ENCODE results near the gene CSF1.

CSF1 gene

DNA sequence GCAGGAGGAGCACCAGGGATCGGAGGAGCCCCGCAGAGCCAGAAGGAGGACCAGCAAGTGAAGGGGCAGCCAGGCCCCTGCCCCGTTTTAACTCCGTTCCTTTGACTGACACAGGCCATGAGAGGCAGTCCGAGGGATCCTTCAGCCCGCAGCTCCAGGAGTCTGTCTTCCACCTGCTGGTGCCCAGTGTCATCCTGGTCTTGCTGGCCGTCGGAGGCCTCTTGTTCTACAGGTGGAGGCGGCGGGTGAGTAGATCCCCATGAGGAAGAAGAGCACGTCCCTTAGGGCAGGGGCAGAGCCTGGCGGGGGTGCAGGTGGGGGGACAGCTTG lies 13.3 kb downstream of the CSF1 start:
- DNase-seq: no peak

DNA sequence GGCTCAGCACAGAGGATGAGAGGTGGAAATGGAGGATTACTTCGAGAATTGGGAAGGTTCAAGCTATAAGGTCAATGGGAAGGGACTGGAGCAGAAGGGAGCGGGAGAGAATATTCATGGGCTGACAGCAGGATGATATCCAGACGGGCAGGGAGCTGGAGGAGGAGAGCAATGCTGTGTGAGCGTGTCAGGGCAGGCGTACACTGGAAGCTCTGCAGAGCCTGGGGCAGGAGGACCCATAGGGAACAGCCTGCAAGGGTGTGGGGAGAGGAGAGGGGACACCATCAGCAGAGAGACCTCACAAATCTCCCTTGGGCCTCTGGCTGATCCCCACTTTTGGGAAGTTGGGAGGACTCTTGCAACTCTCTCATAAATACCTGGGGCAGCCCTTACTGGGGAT lies 13.7 kb downstream of the CSF1 start:
- no peak for DNase-seq

DNA sequence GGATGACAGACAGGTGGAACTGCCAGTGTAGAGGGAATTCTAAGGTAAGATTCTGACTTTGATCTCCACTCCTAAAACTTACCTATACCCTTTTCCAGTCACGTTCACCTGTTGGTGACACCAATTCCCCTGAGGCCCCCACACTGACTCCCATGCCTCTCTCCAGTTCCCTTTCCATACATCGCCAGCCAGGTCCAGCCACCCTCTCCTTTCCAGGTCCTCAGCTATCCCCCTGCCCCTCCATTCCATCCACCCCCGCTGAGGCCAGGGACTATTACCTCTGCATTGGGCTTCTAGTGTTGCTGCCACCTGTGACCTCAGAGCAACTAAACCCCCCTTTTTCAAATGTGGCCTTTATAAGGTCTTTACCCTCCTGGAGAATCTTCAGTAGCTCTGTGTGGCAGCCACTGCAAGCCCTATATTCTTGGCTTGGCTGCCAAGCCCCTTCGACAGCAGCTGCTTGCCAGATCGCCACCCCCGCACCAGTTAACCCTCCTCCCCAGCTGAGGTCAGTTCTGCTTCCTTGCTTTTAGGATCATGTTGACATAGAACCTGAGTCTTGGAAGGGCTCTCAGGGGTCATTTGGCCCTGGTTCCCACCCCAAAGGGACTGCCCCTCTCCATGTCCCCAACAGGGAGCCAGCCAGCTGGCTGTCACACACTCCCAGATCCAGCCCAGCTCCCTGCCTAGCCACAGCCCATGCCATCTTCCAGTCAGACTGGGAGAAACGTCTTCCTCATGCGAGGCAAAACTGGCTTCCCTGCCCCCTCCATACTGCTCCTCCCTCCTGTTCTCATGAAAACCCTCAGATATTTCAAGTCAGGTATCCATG lies 14.7 kb downstream of the CSF1 start:
- DNase-seq: no peak

DNA sequence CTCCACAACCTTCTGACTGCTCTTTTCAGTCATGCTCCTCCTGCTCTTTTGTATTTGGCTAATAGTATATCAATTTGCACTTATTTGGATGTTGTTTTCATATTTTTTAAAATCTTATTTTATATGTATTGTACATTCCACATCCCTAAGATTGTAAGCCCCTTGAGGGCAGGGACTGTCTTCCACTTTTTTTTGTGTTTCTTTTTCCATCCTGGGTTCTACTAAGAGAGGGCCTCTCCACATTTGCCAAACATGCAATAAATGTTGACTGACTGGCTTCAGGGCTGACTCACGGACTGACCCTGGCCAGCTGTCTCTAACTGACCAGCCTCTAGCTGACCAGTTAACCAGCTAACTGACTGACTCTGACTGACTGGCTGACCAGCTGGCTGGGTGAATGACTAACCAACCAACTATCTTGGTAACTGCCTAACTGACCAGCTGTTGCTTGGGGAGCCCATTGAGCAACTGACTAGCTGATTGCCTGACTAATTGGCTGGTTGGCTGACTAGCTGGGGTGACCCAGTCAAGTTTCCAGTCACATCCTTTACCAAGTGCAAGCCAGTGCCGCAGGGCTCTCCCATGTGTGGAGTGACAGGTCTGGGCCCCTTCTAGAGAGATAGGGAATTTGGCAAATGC lies 16.1 kb downstream of the CSF1 start:
- DNase-seq: no peak

DNA sequence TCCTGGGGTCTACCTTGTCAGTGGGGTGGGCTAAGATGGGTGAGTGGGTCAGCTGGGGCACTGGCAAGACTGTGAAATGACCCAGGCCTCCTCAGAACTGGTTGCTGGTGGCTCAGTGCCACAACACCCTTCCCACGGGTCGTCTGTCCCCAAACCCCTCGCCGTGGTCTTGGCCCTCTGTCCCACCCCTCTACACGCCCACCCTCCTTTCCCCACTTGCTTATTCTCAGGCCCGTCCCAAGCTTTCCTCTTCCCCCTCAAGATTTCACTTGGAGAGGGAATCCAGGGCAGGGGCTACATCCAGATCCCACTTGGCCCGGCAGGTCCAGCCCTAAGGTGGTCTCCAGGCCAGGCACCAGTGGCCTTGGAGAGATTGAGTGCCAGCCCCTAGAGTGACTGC lies 16.7 kb downstream of the CSF1 start:
- DNase-seq: no peak

DNA sequence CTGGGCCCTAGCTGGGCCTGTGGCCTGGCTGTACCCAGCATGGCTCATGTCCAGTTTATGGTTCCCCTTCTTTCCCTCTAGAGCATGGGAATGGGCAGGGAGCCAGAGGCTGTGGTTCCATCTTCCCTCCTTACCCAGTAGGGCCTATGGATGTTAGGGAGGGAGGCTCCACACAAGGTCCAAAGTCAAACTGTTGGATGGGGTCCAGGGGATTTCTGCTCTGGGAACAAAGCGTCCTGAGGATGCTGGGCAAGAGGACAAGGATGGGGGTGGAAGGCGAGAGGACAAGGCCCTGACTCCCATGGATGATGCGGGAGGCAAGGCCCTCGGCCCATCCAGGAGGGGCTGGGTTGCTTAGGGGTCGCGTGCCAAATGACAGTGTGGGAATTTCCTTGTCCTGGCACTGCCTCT lies 17.3 kb downstream of the CSF1 start:
- no peak for DNase-seq

DNA sequence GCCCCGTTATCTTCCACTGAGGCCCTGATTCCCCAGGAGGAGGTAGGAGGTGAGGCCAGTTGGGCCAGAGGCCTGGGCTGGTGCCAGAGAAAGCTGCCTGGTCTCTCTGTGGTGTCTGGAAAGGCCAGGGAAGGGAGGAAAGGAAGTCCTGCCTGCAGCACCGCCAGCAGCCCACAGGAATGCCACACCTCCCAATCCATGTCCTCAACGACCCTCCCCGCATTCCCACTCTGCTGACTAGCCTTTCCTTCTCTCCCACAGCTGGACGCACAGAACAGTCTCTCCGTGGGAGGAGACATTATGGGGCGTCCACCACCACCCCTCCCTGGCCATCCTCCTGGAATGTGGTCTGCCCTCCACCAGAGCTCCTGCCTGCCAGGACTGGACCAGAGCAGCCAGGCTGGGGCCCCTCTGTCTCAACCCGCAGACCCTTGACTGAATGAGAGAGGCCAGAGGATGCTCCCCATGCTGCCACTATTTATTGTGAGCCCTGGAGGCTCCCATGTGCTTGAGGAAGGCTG lies 18.0 kb downstream of the CSF1 start:
- DNase-seq: no peak

- no peak for DNase-seq
Observed at GRCh38 chr1:109929170-109929569, 18.5 kb downstream of the CSF1 start.

DNA sequence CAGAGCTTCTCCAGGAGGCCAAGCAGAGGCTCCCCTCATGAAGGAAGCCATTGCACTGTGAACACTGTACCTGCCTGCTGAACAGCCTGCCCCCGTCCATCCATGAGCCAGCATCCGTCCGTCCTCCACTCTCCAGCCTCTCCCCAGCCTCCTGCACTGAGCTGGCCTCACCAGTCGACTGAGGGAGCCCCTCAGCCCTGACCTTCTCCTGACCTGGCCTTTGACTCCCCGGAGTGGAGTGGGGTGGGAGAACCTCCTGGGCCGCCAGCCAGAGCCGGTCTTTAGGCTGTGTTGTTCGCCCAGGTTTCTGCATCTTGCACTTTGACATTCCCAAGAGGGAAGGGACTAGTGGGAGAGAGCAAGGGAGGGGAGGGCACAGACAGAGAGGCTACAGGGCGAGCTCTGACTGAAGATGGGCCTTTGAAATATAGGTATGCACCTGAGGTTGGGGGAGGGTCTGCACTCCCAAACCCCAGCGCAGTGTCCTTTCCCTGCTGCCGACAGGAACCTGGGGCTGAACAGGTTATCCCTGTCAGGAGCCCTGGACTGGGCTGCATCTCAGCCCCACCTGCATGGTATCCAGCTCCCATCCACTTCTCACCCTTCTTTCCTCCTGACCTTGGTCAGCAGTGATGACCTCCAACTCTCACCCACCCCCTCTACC lies 19.1 kb downstream of the CSF1 start:
- DNase-seq: no peak

DNA sequence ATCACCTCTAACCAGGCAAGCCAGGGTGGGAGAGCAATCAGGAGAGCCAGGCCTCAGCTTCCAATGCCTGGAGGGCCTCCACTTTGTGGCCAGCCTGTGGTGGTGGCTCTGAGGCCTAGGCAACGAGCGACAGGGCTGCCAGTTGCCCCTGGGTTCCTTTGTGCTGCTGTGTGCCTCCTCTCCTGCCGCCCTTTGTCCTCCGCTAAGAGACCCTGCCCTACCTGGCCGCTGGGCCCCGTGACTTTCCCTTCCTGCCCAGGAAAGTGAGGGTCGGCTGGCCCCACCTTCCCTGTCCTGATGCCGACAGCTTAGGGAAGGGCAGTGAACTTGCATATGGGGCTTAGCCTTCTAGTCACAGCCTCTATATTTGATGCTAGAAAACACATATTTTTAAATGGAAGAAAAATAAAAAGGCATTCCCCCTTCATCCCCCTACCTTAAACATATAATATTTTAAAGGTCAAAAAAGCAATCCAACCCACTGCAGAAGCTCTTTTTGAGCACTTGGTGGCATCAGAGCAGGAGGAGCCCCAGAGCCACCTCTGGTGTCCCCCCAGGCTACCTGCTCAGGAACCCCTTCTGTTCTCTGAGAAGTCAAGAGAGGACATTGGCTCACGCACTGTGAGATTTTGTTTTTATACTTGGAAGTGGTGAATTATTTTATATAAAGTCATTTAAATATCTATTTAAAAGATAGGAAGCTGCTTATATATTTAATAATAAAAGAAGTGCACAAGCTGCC lies 19.8 kb downstream of the CSF1 start:
- no peak for DNase-seq

- DNase-seq: peak; percentile 46
Observed at GRCh38 chr1:109931189-109931731, 20.6 kb downstream of the CSF1 start.

- no peak for DNase-seq
Observed at GRCh38 chr1:109931911-109932636, 21.4 kb downstream of the CSF1 start.

- DNase-seq: no peak
Observed at GRCh38 chr1:109932679-109933078, 22.0 kb downstream of the CSF1 start.

DNA sequence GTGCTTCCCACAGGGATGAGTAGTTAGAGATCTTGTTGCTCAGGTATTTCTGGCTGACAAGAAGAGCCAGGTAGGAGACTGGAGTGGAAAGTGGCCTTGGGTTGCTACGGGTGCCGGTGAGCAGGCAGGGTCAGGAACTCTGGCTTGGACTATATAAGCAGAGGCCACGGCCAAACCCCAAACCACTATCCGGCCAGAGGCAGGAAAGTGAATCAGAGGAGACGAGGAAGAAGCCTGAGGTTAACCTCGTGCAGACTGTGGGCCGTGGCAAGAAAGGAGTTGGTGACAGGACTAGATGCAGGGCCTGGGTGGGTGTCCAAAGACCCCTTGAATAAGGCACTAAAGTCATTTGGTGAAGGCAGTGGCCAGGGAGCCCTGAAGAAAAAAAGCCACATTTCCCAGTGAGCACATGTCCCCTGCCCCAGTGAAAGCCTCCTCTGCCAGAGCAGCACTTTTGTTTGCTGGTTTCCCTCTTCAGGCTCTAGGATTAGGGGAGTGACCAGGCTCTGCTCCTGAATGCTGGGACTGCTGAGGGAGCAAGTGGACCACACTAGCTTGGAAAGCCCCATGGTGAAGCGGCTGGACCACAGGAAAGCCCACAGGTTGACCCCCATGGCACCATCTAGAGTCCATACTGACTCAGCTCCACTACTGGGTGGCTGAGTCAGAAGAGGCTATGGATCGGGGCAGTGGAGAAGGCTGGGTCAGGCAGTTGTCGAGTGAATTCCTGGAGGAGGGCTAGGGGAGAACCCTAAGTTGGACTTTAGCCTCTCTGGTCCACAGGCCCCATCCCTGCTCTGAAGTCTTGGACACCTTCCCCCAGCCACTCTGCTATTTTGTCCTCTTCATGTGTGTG lies 23.4 kb downstream of the CSF1 start:
- DNase-seq: peak; percentile 21

- no peak for DNase-seq
Observed at GRCh38 chr1:109935451-109935900, 24.8 kb downstream of the CSF1 start.

DNA sequence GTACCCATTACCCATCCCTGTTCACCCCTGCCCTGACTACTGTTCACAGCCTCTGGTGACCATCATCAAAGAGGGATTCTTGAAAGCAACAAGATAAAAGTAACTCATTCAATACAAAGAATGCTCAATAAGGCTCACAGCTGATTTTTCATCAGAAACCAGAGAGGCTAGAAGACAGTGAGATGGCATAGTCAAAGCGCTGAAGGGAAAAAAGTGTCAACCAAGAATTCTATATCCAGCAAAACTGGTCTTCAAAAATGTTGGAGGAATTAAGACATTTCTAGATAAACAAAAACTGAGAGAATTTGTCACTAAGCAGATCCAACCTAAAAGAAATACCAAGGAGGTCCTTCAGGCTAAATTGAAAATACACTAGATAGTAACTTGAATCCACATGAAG lies 27.1 kb downstream of the CSF1 start:
- DNase-seq: peak; percentile 19

- DNase-seq: no peak
Observed at GRCh38 chr1:109938556-109938955, 27.9 kb downstream of the CSF1 start.

DNA sequence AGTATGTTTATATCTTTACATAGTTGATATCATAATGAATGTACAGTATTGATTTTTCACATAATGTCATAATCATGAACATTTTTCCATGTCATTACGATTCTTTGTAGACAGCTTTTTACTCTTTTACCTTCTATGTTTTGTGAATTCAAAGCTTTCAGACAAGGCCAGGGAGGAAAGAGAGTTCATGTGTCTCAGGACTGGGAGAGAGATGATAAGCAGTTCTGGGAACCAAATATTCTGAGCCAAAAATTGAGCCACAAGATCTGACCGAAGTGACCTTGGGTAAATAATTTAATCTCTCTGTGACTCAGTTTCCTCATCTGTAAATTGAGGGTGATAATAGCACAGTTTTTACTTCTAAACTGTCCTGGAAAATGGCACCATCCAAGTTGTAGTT lies 31.8 kb downstream of the CSF1 start:
- peak; percentile 26 for DNase-seq

DNA sequence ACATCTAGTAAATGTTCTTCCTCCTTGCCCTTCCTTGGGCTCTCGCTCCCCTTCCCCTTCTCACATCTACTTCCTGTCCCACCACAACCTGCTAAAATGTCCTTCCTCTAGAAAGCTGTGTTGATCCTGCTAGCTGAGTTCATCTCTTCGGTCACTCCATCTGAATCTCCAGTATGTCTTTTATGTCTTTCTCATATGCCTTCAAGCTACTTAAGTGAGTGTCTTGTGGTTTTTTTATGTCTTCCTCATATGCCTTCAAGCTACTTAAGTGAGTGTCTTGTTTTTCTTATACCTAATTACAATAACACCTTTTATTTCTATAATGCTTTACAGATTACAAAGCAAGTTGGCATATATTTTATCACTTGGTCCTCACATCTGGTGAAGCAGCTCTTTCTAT lies 33.9 kb downstream of the CSF1 start:
- no peak for DNase-seq

GRCh38 chr1:109946511-109946910 lies 35.9 kb downstream of the CSF1 start:
- DNase-seq: no peak

Measured in OCI-M1 (cell line).